ENCODE measurements around the gene PI4KB.

DNA sequence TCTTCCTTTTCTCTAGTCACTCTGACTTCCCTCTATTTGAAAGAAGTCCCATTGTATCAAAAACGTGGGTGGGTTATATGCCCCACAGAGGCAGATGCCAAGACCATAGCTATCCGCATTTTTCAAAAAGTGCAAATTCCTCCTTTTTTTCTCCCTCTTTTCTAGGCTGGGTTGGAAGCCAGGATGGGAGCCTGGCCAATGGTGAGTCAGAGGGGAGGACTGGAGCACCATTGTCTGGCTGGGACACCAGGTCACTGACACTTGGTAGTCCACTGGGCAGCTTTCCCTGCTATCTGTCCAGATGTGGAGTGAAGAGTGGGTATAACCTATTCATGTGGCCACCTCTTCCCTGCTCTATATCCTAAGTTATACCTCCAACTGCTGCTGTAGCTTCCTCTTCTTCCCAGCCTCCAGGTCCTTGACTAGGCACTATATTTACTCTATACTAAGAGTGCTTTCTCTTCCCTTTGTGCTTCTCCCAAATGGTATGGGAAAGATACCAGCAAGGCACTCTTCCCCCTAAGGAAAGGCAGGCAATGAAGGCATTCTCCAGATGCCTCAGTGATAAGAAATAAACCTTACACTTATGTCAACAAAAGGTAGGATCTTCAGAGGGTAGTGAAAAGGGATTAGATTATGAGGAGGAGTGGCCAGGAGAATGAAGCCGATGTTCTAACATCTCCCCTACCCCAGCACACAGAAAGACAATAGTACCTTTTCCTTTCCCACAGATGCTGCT lies 12.9 kb downstream of the PI4KB start:
- TF ChIP-seq, protein P1, sequence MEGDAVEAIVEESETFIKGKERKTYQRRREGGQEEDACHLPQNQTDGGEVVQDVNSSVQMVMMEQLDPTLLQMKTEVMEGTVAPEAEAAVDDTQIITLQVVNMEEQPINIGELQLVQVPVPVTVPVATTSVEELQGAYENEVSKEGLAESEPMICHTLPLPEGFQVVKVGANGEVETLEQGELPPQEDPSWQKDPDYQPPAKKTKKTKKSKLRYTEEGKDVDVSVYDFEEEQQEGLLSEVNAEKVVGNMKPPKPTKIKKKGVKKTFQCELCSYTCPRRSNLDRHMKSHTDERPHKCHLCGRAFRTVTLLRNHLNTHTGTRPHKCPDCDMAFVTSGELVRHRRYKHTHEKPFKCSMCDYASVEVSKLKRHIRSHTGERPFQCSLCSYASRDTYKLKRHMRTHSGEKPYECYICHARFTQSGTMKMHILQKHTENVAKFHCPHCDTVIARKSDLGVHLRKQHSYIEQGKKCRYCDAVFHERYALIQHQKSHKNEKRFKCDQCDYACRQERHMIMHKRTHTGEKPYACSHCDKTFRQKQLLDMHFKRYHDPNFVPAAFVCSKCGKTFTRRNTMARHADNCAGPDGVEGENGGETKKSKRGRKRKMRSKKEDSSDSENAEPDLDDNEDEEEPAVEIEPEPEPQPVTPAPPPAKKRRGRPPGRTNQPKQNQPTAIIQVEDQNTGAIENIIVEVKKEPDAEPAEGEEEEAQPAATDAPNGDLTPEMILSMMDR (IDR thresholded peaks at IDR 0.05): no peak
- TF ChIP-seq POLR2A (IDR thresholded peaks at IDR 0.05): no peak
